OCI-LY7 (cell line): ENCODE results near the gene PCNX3.

Experiments
- CTCF ChIP-seq: fragments of 200-600 bp; sonication (generic); conservative IDR thresholded peaks from 2 replicates; pipeline ENCODE4 v1.5.1; 2014; ENCODE audit warnings: mild to moderate bottlenecking, antibody characterized with exemption, low read length, moderate library complexity, mixed read lengths
- EZH2phosphoT487 ChIP-seq: fragments of 200-600 bp; sonication (generic); IDR thresholded peaks from 2 replicates; pipeline ENCODE4 v1.6.1; 2018; ENCODE audit warnings: low read depth, borderline replicate concordance, mild to moderate bottlenecking, mixed run types, antibody characterized with exemption, low read length, moderate library complexity, mixed read lengths

- TF ChIP-seq CTCF (no peak), EZH2phosphoT487 (no peak)
These were observed 24.3 kb downstream of the PCNX3 start for GRCh38 chr11:65639623-65640482.
